Peyer's patch (tissue), 4 donors: Measurements from ENCODE around the gene ZMIZ1. TPM values are rescaled to one million over a fixed set of nuclear protein-coding genes. Genes with fewer than 3 reads are reported as not detected.

Source experiments
- DNase-seq, 3 donors: peaks; one replicate each; pipeline ENCODE4 v3.0.0-alpha.2; 2017 to 2019
- H3K27ac ChIP-seq, 4 donors: fragments of 200-600 bp; sonication (generic); one replicate each; pipeline ENCODE4 v1.5.1; 2016 to 2019
- H3K27me3 ChIP-seq, 2 donors: fragments of 200-600 bp; sonication (generic); one replicate each; pipeline ENCODE4 v1.5.1; 2019
- H3K36me3 ChIP-seq, 3 donors: fragments of 200-600 bp; sonication (generic); one replicate each; pipeline ENCODE4 v1.5.1; 2016 to 2019
- H3K4me1 ChIP-seq, 4 donors: fragments of 200-600 bp; sonication (generic); one replicate each; pipeline ENCODE4 v1.5.1; 2016 to 2019
- H3K4me3 ChIP-seq, 4 donors: fragments of 200-600 bp; sonication (generic); 1 replicate in 3 of 4; 2 replicates in 1 of 4; pipeline ENCODE4 v1.5.1; 2016 to 2019; ENCODE audit warnings: mild to moderate bottlenecking in 1 of 4
- H3K9me3 ChIP-seq, 4 donors: fragments of 200-600 bp; sonication (generic); one replicate each; pipeline ENCODE4 v1.5.1; 2016 to 2019; ENCODE audit warnings: mild to moderate bottlenecking in 1 of 4
- CTCF ChIP-seq, 6 experiments: fragments of 450-650 bp in 4 of 6; fragments of 200-600 bp in 2 of 6; sonication (generic) in 1 of 6; IDR thresholded peaks; one replicate each; pipeline ENCODE4 v1.5.1; 2017 to 2019; ENCODE audit warnings: antibody characterized with exemption in 6 of 6, mild to moderate bottlenecking in 3 of 6, moderate library complexity in 1 of 6
- POLR2A ChIP-seq, 2 donors: fragments of 450-650 bp; IDR thresholded peaks; one replicate each; pipeline ENCODE4 v1.5.1; 2017; ENCODE audit warnings: antibody characterized with exemption in 2 of 2, mild to moderate bottlenecking in 2 of 2, moderate library complexity in 2 of 2
- total RNA-seq, 4 donors: library from RNA; depleted of rRNA; stranded (reverse); fragments of >200 nt; gene quantifications; one replicate each; pipeline ENCODE4 v1.1.0, GENCODE V29; 2016

ZMIZ1 gene
- 10 to 100 TPM; 40.4 to 86.7 (median 73.2) TPM for total RNA-seq

- peak within 1 kb of the TSS; percentile 76 to 98 (median 83) for H3K4me3 ChIP-seq
- DNase-seq: peak; percentile 82 to 94 (median 91)
- H3K27ac ChIP-seq: peak within 1 kb of the TSS; percentile 82 to 100 (median 96)
- H3K4me1 ChIP-seq: peaks cover 3 to 48% (median 15%) of the 10 kb centered on the region in 4 donors
- H3K27me3 ChIP-seq: no peaks in the 10 kb centered on the region
- TF ChIP-seq CTCF (IDR thresholded peaks at IDR 0.05): peak in 3 of 6 experiments; percentile 15 to 43 (median 36)
- TF ChIP-seq POLR2A (IDR thresholded peaks at IDR 0.05): peak; percentile 72 to 88
- H3K36me3 ChIP-seq: no peaks in the 10 kb centered on the region
- H3K9me3 ChIP-seq: no peaks in the 10 kb centered on the region
Measured at GRCh38 chr10:79068562-79069324, at the start of gene ZMIZ1. TSS of gene ZMIZ1 (plus strand) at chr10:79068966. CDS start at chr10:79201633, 132,667 bp downstream.

GRCh38 chr10:79019441-79020014 lies 49.2 kb upstream of the ZMIZ1 start:
- Histone ChIP-seq H3K36me3 (no peaks in the 10 kb centered on the region), H3K9me3 (peaks cover 0 to 5% (median 0%) of the 10 kb centered on the region in 4 donors), H3K27ac (no peak overlapping the region), H3K4me3 (no peak overlapping the region), H3K4me1 (peaks cover 0 to 9% (median 0%) of the 10 kb centered on the region in 4 donors), H3K27me3 (no peaks in the 10 kb centered on the region)
- no peak for TF ChIP-seq CTCF (IDR thresholded peaks at IDR 0.05)
- TF ChIP-seq POLR2A (IDR thresholded peaks at IDR 0.05): no peak
- peak in 1 of 3 donors; percentile 24 for DNase-seq

GRCh38 chr10:79020015-79020491 lies 48.7 kb upstream of the ZMIZ1 start:
- no peak overlapping the region for H3K27ac ChIP-seq

GRCh38 chr10:79020605-79021004 lies 48.2 kb upstream of the ZMIZ1 start:
- peaks cover 0 to 9% (median 0%) of the 10 kb centered on the region in 4 donors for H3K4me1 ChIP-seq
- H3K27me3 ChIP-seq: no peaks in the 10 kb centered on the region
- no peaks in the 10 kb centered on the region for H3K36me3 ChIP-seq
- H3K9me3 ChIP-seq: peaks cover 0 to 5% (median 0%) of the 10 kb centered on the region in 4 donors
- peak in 2 of 3 donors; percentile 8 to 17 for DNase-seq
- no peak overlapping the region for H3K27ac ChIP-seq
- H3K4me3 ChIP-seq: no peak overlapping the region
- TF ChIP-seq POLR2A (IDR thresholded peaks at IDR 0.05) (no peak), CTCF (IDR thresholded peaks at IDR 0.05) (no peak)

More at GRCh38 chr10:79020015-79020491, 48.7 kb upstream of the ZMIZ1 start:
- Histone ChIP-seq H3K4me1 (peaks cover 0 to 9% (median 0%) of the 10 kb centered on the region in 4 donors), H3K9me3 (peaks cover 0 to 5% (median 0%) of the 10 kb centered on the region in 4 donors), H3K27me3 (no peaks in the 10 kb centered on the region), H3K4me3 (no peak overlapping the region), H3K36me3 (no peaks in the 10 kb centered on the region)
- TF ChIP-seq POLR2A (IDR thresholded peaks at IDR 0.05): no peak
- TF ChIP-seq CTCF (IDR thresholded peaks at IDR 0.05): no peak
- DNase-seq: peak in 2 of 3 donors; percentile 37 to 67

GRCh38 chr10:79021331-79021907 lies 47.3 kb upstream of the ZMIZ1 start:
- Histone ChIP-seq H3K4me3 (no peak overlapping the region), H3K27ac (no peak overlapping the region), H3K4me1 (peaks cover 0 to 9% (median 0%) of the 10 kb centered on the region in 4 donors), H3K36me3 (no peaks in the 10 kb centered on the region), H3K27me3 (no peaks in the 10 kb centered on the region), H3K9me3 (peaks cover 0 to 5% (median 0%) of the 10 kb centered on the region in 4 donors)
- peak in 1 of 3 donors; percentile 40 for DNase-seq
- TF ChIP-seq POLR2A (IDR thresholded peaks at IDR 0.05) (no peak), CTCF (IDR thresholded peaks at IDR 0.05) (no peak)
